ENCODE results near the gene MTHFD1L.

- no peak for TF ChIP-seq EZH2 (IDR thresholded peaks at IDR 0.05)
- TF ChIP-seq CTCF (IDR thresholded peaks at IDR 0.05), result no peak
- TF ChIP-seq EZH2phosphoT487 (IDR thresholded peaks at IDR 0.05), result no peak
Measured at GRCh38 chr6:151136141-151136755, 270.7 kb downstream of the MTHFD1L start.
